ENCODE data around the gene PDXK.

GRCh38 chr21:43669828-43670605 lies 48.9 kb upstream of the PDXK start:
- TF ChIP-seq CTCF (IDR thresholded peaks at IDR 0.05) (no peak), POLR2A (IDR thresholded peaks at IDR 0.05) (no peak)

All from uterus (tissue), 2 donors.